ENCODE data around the gene DMD.
"Not testable (repeated sequence)": the region's sequence is repeated elsewhere in the genome, so short reads cannot be mapped to it uniquely, and the experiment has no call there.

The DMD gene

GRCh38 chrX:32269866-32270265 is 941.5 kb downstream of the DMD start:
- DNase-seq (ENCODE audit: low read depth in 2 of 2): no peak

- DNase-seq (ENCODE audit: low read depth in 2 of 2): no peak
These were observed 943.1 kb downstream of the DMD start for GRCh38 chrX:32268207-32268606.

GRCh38 chrX:32267796-32268195 is 943.6 kb downstream of the DMD start:
- no peak for DNase-seq (ENCODE audit: low read depth in 2 of 2)

GRCh38 chrX:32246675-32247074 is 964.7 kb downstream of the DMD start:
- DNase-seq (ENCODE audit: low read depth in 2 of 2): not testable (repeated sequence)

GRCh38 chrX:32195611-32196010 is 1015.7 kb downstream of the DMD start:
- no peak for DNase-seq (ENCODE audit: low read depth in 2 of 2)

GRCh38 chrX:32191316-32191715 is 1020.0 kb downstream of the DMD start:
- no peak for DNase-seq (ENCODE audit: low read depth in 2 of 2)

- no peak for DNase-seq (ENCODE audit: low read depth in 2 of 2)
These were observed 1026.2 kb downstream of the DMD start for GRCh38 chrX:32185160-32185559.

- DNase-seq (ENCODE audit: low read depth in 2 of 2): no peak
These were observed 1028.3 kb downstream of the DMD start for GRCh38 chrX:32183066-32183465.

- no peak for DNase-seq (ENCODE audit: low read depth in 2 of 2)
These were observed 1034.8 kb downstream of the DMD start for GRCh38 chrX:32176510-32176909.

GRCh38 chrX:32170481-32170880 is 1040.9 kb downstream of the DMD start:
- DNase-seq (ENCODE audit: low read depth in 2 of 2): no peak

GRCh38 chrX:32155044-32155638 is 1056.2 kb downstream of the DMD start:
- no peak for DNase-seq (ENCODE audit: low read depth in 2 of 2)

GRCh38 chrX:32153585-32153984 is 1057.8 kb downstream of the DMD start:
- DNase-seq (ENCODE audit: low read depth in 2 of 2): no peak

GRCh38 chrX:32150141-32150540 is 1061.2 kb downstream of the DMD start:
- DNase-seq (ENCODE audit: low read depth in 2 of 2): no peak

GRCh38 chrX:32141841-32142240 is 1069.5 kb downstream of the DMD start:
- no peak for DNase-seq (ENCODE audit: low read depth in 2 of 2)

GRCh38 chrX:32139476-32139875 is 1071.9 kb downstream of the DMD start:
- DNase-seq (ENCODE audit: low read depth in 2 of 2): no peak

- no peak for DNase-seq (ENCODE audit: low read depth in 2 of 2)
These were observed 1073.8 kb downstream of the DMD start for GRCh38 chrX:32137525-32137924.

- no peak for DNase-seq (ENCODE audit: low read depth in 2 of 2)
These were observed 1084.4 kb downstream of the DMD start for GRCh38 chrX:32126997-32127396.

GRCh38 chrX:32118832-32119231 is 1092.5 kb downstream of the DMD start:
- DNase-seq (ENCODE audit: low read depth in 2 of 2): no peak

GRCh38 chrX:32116047-32116446 is 1095.3 kb downstream of the DMD start:
- DNase-seq (ENCODE audit: low read depth in 2 of 2): no peak

- no peak for DNase-seq (ENCODE audit: low read depth in 2 of 2)
These were observed 1123.7 kb downstream of the DMD start for GRCh38 chrX:32087663-32088062.

GRCh38 chrX:32084757-32085156 is 1126.6 kb downstream of the DMD start:
- no peak for DNase-seq (ENCODE audit: low read depth in 2 of 2)

- DNase-seq (ENCODE audit: low read depth in 2 of 2): no peak
These were observed 1163.1 kb downstream of the DMD start for GRCh38 chrX:32048285-32048684.

- DNase-seq (ENCODE audit: low read depth in 2 of 2): no peak
These were observed 1166.2 kb downstream of the DMD start for GRCh38 chrX:32045149-32045548.

GRCh38 chrX:32041181-32041580 is 1170.2 kb downstream of the DMD start:
- no peak for DNase-seq (ENCODE audit: low read depth in 2 of 2)

All from activated CD4-positive, alpha-beta T cell treated with anti-CD3 and anti-CD28 coated beads for 24 hours (primary cell).